ENCODE data around the gene LBHD2. TPM values are rescaled to one million over a fixed set of nuclear protein-coding genes. Genes with fewer than 3 reads are reported as not detected.

LBHD2 gene
- total RNA-seq, 1 donor from 2014 or later: not detected

- Mint-ChIP-seq H3K27me3 (no peaks in the 10 kb centered on the region), H3K4me3 (no peak overlapping the region), H3K27ac (no peak overlapping the region), H3K36me3 (peaks cover 3% of the 10 kb centered on the region), H3K9me3 (no peaks in the 10 kb centered on the region), H3K4me1 (ENCODE audit: unreplicated experiment) (peaks cover 32% of the 10 kb centered on the region)
- no peak for TF ChIP-seq CTCF (conservative IDR thresholded peaks at IDR 0.05)
- no peak for DNase-seq (ENCODE audit: extremely low spot score, unreplicated experiment)
Observed at GRCh38 chr14:103050935-103051334, 33.1 kb upstream of the LBHD2 start.

GRCh38 chr14:103052407-103052806 is 31.6 kb upstream of the LBHD2 start:
- H3K36me3 Mint-ChIP-seq: no peaks in the 10 kb centered on the region
- DNase-seq (ENCODE audit: extremely low spot score, unreplicated experiment): no peak
- H3K4me1 Mint-ChIP-seq (ENCODE audit: unreplicated experiment): peaks cover 26% of the 10 kb centered on the region
- H3K27ac Mint-ChIP-seq: no peak overlapping the region
- no peaks in the 10 kb centered on the region for H3K27me3 Mint-ChIP-seq
- H3K4me3 Mint-ChIP-seq: no peak overlapping the region
- no peaks in the 10 kb centered on the region for H3K9me3 Mint-ChIP-seq
- TF ChIP-seq CTCF (conservative IDR thresholded peaks at IDR 0.05): no peak

- peak overlapping the region; percentile 92 for H3K4me3 Mint-ChIP-seq
- H3K27ac Mint-ChIP-seq: peak overlapping the region; percentile 90
- H3K9me3 Mint-ChIP-seq: no peaks in the 10 kb centered on the region
- H3K4me1 Mint-ChIP-seq (ENCODE audit: unreplicated experiment): peaks cover 37% of the 10 kb centered on the region
- DNase-seq (ENCODE audit: extremely low spot score, unreplicated experiment): no peak
- TF ChIP-seq CTCF (conservative IDR thresholded peaks at IDR 0.05): no peak
- no peaks in the 10 kb centered on the region for H3K27me3 Mint-ChIP-seq
- no peaks in the 10 kb centered on the region for H3K36me3 Mint-ChIP-seq
Observed at GRCh38 chr14:103055695-103056094, 28.3 kb upstream of the LBHD2 start.

GRCh38 chr14:103056322-103057027 is 27.5 kb upstream of the LBHD2 start:
- no peak for DNase-seq (ENCODE audit: extremely low spot score, unreplicated experiment)
- no peaks in the 10 kb centered on the region for H3K27me3 Mint-ChIP-seq
- no peaks in the 10 kb centered on the region for H3K9me3 Mint-ChIP-seq
- TF ChIP-seq CTCF (conservative IDR thresholded peaks at IDR 0.05): no peak
- H3K27ac Mint-ChIP-seq: peak overlapping the region; percentile 90
- peak overlapping the region; percentile 92 for H3K4me3 Mint-ChIP-seq
- H3K36me3 Mint-ChIP-seq: no peaks in the 10 kb centered on the region
- H3K4me1 Mint-ChIP-seq (ENCODE audit: unreplicated experiment): peaks cover 37% of the 10 kb centered on the region

- peaks cover 37% of the 10 kb centered on the region for H3K4me1 Mint-ChIP-seq (ENCODE audit: unreplicated experiment)
- no peak for DNase-seq (ENCODE audit: extremely low spot score, unreplicated experiment)
- H3K36me3 Mint-ChIP-seq: no peaks in the 10 kb centered on the region
- H3K4me3 Mint-ChIP-seq: peak overlapping the region; percentile 92
- H3K27ac Mint-ChIP-seq: no peak overlapping the region
- no peaks in the 10 kb centered on the region for H3K9me3 Mint-ChIP-seq
- TF ChIP-seq CTCF (conservative IDR thresholded peaks at IDR 0.05): no peak
- no peaks in the 10 kb centered on the region for H3K27me3 Mint-ChIP-seq
Observed at GRCh38 chr14:103057028-103057371, 27.0 kb upstream of the LBHD2 start.

Data from type B pancreatic cell (in vitro differentiated cells).